ENCODE measurements around the gene TGM6.

GRCh38 chr20:2346188-2346587 lies 34.5 kb upstream of the TGM6 start:
- TF ChIP-seq CTCF (IDR thresholded peaks at IDR 0.05) (no peak), POLR2A (IDR thresholded peaks at IDR 0.05) (no peak)

Measured in adrenal gland (tissue), 5 donors.